ENCODE data around the gene FOXE3.

FOXE3 gene

DNA sequence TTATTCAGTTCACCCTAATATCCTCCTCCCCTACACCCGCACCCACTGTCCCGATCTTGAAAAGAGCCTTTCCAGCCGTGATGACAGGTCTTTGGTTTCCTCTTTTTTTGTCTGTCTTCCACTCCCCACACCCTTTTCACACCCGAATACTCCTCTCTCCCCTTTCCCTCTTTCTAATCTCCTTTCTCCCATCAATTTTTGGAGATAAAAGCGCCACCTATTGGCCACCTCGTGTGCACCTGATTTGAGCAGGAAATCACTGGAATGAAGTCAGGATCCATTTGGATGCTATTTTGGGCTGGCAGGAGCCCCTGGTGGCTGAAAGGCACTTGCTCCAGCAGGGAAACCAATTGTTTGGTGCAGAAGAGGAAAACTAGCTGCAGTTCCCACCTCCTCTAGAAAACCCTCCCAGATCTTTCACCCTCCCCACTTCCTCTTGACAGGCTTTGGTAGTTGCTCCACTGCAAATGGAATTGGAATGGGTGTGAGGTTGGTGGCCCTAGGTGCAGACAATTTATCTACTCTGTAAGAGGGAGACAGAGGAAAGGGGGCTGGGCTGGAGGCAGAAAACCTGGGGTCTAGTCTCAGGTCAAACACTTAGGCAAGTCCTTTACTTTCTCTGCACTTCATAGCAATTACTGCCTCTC lies 8.4 kb downstream of the FOXE3 start:
- DNase-seq (ENCODE audit: insufficient read length) (no peak), FAIRE-seq (no peak)
- no peak for TF ChIP-seq TAF1 (IDR thresholded peaks at IDR 0.05; ENCODE audit: borderline replicate concordance, low read depth, low read length)
- TF ChIP-seq POLR2AphosphoS5 (IDR thresholded peaks at IDR 0.05; ENCODE audit: low read depth, low read length), result no peak
- TF ChIP-seq POLR2A (IDR thresholded peaks at IDR 0.05; ENCODE audit: low read depth, low read length), result no peak

DNA sequence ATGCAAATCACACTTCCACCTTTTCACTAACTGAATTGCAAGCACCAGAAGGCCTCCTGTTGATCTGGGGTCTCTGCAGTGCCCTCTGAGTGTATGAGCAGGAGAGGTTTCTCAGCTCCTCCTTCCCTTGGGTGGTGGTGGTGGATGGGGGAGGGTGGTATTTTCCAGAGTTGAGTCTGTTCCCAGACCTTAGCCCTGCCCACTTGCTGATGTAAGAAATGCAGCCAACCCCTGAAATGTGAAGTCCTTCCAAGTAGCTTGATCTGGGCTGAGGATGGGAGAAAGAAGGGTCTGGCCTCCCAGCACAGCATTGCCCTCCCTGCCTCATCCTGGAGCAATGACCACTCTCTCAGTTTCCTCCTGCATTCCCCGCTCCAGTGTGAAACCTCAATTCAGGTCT lies 15.4 kb downstream of the FOXE3 start:
- FAIRE-seq (no peak), DNase-seq (ENCODE audit: insufficient read length) (no peak)
- TF ChIP-seq POLR2AphosphoS5 (IDR thresholded peaks at IDR 0.05; ENCODE audit: low read depth, low read length) (no peak), TAF1 (IDR thresholded peaks at IDR 0.05; ENCODE audit: borderline replicate concordance, low read depth, low read length) (no peak), POLR2A (IDR thresholded peaks at IDR 0.05; ENCODE audit: low read depth, low read length) (no peak)

DNA sequence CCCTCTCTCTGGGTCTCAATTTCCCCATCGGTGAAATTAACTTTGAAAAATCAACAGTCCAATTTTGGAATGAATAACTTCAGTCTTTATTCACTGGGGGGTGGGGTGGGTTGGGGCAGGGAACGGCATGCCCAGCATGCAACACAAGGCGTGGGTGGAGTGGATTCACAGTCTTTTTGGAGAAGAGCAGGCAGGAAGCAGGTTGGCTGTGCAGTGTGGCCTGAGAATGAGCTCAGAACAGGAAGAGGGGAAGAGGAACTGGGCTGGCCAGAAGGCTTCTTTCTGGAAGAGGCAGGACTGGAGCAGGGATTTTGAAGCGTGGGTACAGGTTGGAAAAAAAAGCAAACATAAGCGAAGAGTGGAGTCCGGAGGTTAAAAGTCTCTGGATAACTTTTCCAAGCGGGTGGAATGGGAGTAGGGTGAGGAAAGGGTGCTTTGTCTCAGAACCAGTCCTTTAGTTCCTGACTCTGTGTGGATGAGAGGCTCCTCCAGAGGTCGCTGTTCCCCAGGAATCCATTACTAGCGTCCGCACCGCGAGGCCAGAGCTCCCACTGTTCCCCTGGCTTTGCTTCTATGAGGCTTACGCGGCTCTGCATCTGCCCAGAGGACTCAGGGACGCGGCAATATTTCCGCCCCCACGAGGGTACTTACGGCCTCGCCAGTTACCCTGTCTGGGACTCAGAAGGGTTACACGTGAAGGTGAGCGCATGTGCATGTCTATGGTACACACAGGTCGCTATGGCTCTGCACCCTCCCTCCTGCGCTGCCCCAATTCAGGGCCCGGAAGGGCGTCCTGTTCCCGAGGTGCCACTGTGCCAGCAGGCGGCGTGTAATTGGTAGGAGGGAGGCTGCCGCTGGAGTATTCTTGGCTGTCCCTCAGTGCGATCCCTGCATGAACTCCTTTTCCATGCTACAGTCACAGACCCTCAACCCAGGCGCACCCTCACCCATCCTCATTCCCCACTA lies 16.3 kb downstream of the FOXE3 start:
- DNase-seq (ENCODE audit: insufficient read length) (no peak), FAIRE-seq (peak; percentile 78)
- TF ChIP-seq TAF1 (IDR thresholded peaks at IDR 0.05; ENCODE audit: borderline replicate concordance, low read depth, low read length) (no peak), POLR2AphosphoS5 (IDR thresholded peaks at IDR 0.05; ENCODE audit: low read depth, low read length) (no peak), POLR2A (IDR thresholded peaks at IDR 0.05; ENCODE audit: low read depth, low read length) (no peak)

DNA sequence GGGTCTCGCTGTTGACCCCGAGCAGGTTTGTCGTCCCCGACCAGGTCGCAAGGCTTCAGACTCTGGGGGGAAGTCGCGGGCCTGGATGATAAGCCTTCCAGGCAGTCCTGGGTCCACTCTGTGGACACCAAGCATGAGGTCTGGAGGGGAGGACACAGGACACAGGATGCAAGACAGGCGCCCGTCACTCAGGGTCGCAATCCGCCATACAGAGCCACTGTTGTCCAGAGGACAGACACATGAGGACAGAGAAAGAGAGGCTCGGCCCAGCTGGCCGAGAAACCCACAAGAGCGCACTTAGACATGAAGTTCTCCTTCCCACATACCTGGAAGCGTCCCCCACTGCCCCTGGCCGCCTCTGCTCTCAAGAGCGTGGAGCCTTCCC lies 16.9 kb downstream of the FOXE3 start:
- DNase-seq (ENCODE audit: insufficient read length) (no peak), FAIRE-seq (no peak)
- TF ChIP-seq POLR2AphosphoS5 (IDR thresholded peaks at IDR 0.05; ENCODE audit: low read depth, low read length) (no peak), POLR2A (IDR thresholded peaks at IDR 0.05; ENCODE audit: low read depth, low read length) (no peak), TAF1 (IDR thresholded peaks at IDR 0.05; ENCODE audit: borderline replicate concordance, low read depth, low read length) (no peak)

DNA sequence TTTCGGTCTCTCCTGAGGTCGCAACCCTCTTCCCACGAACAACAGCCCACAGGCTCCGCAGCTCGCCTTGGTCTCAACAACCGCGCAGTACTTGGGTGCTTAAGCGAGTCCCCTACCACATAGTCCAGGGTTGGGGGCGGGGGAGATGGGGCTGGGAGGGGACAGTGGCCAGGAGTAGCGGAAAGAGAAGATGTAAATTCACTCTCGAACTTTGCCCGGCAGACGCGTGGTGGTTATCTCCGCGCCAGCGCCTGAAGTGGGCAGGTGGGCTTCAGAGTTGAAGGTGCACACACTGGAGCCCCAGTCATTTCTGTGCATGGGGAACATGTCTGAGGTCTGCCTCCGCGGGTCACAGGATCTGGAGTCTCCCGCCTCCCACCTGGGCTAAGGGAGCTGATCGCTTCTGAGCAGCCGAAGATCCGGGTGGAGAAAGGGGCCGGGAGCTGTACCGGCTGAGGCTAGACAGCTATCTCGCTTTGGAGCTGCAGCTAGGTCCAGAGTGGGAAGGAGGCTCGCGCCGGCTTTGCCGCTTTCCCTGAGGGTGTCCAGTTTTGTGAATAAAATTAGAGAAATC lies 17.5 kb downstream of the FOXE3 start:
- FAIRE-seq, result no peak
- TF ChIP-seq POLR2AphosphoS5 (IDR thresholded peaks at IDR 0.05; ENCODE audit: low read depth, low read length), result no peak
- no peak for TF ChIP-seq TAF1 (IDR thresholded peaks at IDR 0.05; ENCODE audit: borderline replicate concordance, low read depth, low read length)
- no peak for TF ChIP-seq POLR2A (IDR thresholded peaks at IDR 0.05; ENCODE audit: low read depth, low read length)
- no peak for DNase-seq (ENCODE audit: insufficient read length)

DNA sequence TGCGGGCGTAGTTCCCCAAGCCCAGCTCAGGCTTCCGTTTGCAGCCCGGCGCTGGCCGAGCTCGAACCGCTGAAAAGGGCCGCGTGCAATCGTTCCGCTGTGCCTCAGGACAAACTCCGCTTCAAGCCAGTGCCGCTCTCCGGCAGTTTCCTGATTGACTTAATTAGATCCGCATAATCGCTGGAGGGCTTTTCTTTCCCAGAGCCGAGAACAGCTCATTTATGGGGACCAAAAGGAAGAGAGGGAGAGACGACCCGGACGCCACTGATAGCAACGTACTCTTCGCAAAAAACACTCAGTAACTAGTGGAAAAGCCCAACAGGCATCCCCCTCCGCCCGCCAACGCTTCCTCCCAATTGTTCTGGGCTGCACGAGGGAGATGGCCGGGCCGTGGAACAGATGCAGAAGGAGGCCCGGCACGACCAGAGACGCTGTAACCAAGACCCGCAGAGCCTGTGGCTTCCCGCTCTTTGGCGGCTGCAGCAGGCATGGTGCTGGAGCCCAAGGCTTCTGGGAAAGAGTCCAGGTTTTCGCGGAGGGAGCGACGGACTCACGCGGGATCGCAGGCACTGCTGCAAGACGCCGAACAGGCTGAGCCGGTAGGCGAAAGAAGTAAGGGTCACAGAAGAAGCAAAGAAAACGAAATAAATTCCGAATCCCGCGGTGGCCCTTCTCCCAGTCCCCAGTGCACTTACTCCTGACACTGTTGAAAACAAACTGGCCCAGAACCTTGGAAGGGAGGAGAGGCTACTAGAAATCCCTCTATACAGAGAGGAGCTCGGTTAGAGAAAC lies 18.2 kb downstream of the FOXE3 start:
- DNase-seq (ENCODE audit: insufficient read length), result no peak
- no peak for FAIRE-seq
- TF ChIP-seq POLR2A (IDR thresholded peaks at IDR 0.05; ENCODE audit: low read depth, low read length), result no peak
- no peak for TF ChIP-seq TAF1 (IDR thresholded peaks at IDR 0.05; ENCODE audit: borderline replicate concordance, low read depth, low read length)
- no peak for TF ChIP-seq POLR2AphosphoS5 (IDR thresholded peaks at IDR 0.05; ENCODE audit: low read depth, low read length)

DNA sequence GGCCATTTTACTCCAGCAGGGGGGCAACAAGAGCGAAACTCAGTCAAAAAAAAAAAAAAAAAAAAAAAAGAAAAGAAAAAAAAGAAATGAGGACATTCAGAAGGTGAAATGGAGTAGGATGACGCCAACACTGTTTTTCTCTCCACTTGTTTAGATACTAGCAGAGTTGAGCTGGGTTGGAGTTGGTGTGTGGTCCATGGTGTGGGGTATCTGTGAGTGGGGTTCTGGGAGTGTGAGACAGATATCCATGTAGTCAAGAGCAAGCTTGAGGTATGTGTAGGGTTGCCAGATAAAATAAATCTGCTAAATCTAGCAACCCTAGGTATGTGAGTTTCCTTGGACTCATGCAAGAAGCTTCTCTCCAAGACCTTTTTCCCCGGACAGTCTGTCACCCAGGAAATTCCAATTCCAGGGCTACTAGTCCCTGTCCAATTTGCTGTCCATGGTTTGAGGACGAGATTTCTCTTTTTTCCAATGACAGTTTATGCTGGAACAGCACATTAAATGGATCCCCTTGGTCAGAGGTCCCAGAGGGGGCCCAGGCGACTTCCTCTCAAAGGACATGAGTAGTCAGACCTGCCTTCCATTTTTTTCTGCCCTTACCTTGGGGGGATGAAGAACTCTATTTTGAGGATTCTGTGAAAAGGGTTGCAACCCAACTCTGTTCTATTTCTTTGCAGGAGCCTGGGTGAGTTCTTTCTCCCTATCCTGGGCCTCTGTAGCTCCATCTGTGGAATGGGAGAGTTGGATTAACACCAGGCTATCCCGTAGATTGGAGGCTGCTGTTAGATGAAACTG lies 19.6 kb downstream of the FOXE3 start:
- DNase-seq (ENCODE audit: insufficient read length) (no peak), FAIRE-seq (no peak)
- TF ChIP-seq POLR2AphosphoS5 (IDR thresholded peaks at IDR 0.05; ENCODE audit: low read depth, low read length) (no peak), POLR2A (IDR thresholded peaks at IDR 0.05; ENCODE audit: low read depth, low read length) (no peak), TAF1 (IDR thresholded peaks at IDR 0.05; ENCODE audit: borderline replicate concordance, low read depth, low read length) (no peak)

DNA sequence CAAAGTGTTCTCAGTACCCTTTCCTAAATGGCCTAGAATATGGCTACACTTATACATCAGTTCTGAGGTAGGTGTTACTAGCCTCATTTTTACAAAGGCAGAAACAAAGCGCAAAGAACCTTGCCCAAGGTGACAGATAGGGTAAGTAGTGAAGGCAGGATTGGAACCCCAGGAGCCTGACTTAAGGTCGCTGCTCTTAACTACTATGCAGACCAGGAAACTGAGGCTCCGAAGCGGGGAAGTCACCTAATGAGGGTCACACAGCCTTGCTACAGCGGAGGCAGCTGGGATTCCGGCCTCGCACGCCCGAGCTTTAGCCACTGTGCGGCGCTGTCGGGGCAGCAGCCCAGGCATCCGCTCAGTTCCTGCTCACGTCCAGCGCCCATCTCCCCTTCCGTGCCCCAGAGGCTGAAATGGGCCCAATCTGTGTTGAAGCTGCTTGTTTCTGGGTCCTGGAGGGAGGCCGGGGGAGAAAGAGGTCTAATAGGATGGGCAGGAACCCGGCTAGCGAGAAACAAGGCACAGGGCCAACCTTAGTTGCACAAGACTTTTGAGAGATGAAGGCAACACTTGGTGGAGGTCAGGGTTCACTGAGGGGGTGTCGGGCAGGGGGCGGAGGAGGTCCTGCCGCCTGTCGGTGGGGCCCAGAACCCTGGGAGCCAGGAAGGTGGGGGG lies 20.4 kb downstream of the FOXE3 start:
- FAIRE-seq (peak; percentile 98), DNase-seq (ENCODE audit: insufficient read length) (peak; percentile 78)
- TF ChIP-seq TAF1 (IDR thresholded peaks at IDR 0.05; ENCODE audit: borderline replicate concordance, low read depth, low read length) (no peak), POLR2A (IDR thresholded peaks at IDR 0.05; ENCODE audit: low read depth, low read length) (no peak; the same call in 1 of the 2 replicates), POLR2AphosphoS5 (IDR thresholded peaks at IDR 0.05; ENCODE audit: low read depth, low read length) (no peak)

DNA sequence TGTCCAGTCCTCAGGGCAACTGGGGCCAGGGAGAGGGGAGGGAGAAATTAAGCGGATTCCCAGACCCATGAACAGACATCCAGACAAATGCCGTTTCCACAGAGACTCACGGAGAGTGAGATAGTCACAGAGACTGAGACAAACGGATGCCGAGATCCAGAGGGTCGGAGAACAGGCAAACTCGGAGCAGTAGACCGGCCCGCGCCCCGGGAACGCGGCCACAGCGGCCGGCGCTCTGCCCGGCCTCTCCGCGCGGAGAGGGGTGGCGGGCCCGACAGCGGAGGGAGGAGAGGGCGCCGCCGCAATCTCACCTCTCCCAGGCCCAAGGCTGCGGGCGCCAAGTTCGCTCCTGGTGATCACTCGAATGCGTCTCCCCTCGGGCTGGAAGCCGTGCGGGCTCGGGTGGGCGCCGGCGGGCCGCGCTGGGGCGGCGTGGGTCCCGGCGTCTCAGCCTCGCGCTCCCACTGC lies 20.9 kb downstream of the FOXE3 start:
- DNase-seq (ENCODE audit: insufficient read length) (no peak), FAIRE-seq (peak; percentile 42)

More for the DNA sequence above, 20.9 kb downstream of the FOXE3 start:
- TF ChIP-seq POLR2A (IDR thresholded peaks at IDR 0.05; ENCODE audit: low read depth, low read length) (no peak), TAF1 (IDR thresholded peaks at IDR 0.05; ENCODE audit: borderline replicate concordance, low read depth, low read length) (no peak), POLR2AphosphoS5 (IDR thresholded peaks at IDR 0.05; ENCODE audit: low read depth, low read length) (no peak)
